Measurements from ENCODE around the gene CDH5. TPM values are rescaled to one million over a fixed set of nuclear protein-coding genes. Genes with fewer than 3 reads are reported as not detected.

Gene CDH5
- total and polyA plus RNA-seq, 2 of the 13 experiments (the other 11 are each of a cell fraction or from before 2014, with no cell fraction given) = 0.71 to 1.1 TPM

DNA sequence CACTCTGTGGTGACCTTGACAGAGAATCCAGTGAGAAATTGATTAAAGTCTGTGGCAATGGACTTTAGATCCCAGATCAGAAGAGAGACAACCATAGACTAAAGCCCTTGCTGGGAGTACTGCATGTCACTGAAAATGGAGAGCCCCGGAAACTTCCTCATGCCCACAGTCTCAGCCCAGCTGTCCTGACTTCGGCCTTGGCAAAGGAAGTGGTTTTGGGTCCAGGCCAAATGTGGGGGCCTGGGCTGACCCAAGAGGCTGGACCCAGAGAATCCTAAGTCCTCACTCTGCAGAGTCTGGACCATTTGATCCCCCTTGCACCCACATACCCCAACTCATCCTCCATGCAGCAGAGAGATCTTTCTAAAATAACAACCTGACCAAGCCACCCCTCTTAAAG, 55.9 kb downstream of the CDH5 start:
- WGBS (ENCODE audit: low lambda C conversion rate) = 100% methylated on average over 1 of the region's 2 CpGs
- BruUV-seq (replicated peaks) = no TSS peak
- Histone ChIP-seq H3K27me3 (ENCODE audit: control insufficient read depth in 1 of 2, insufficient read depth in 2 of 2, low read length in 2 of 2) (peaks cover 11 to 66% of the 10 kb centered on the region in 2 experiments), H3K4me2 (ENCODE audit: low read depth, low read length) (no peak overlapping the region), H2AFZ (ENCODE audit: low read length) (no peak overlapping the region), H3K79me2 (ENCODE audit: insufficient read depth, low read length) (no peaks in the 10 kb centered on the region), H3K4me1 (ENCODE audit: insufficient read depth, low read length) (peaks cover 25% of the 10 kb centered on the region), H3K27ac (ENCODE audit: extremely low read length, insufficient read depth, low read length) (no peak overlapping the region), H3K9ac (ENCODE audit: insufficient read depth, low read depth, low read length) (no peak overlapping the region), H3K9me3 (ENCODE audit: low read length) (no peaks in the 10 kb centered on the region), H4K20me1 (ENCODE audit: insufficient read depth, low read length) (no peaks in the 10 kb centered on the region), H3K4me3 (replicated peaks in 1 of 3; ENCODE audit: insufficient read depth in 1 of 3, low read depth in 2 of 3, low read length in 3 of 3) (no peak overlapping the region), H3K36me3 (replicated peaks in 1 of 2; ENCODE audit: control insufficient read depth in 1 of 2, insufficient read depth in 2 of 2, low read length in 2 of 2) (no peaks in the 10 kb centered on the region)
- in situ Hi-C loops (cut with HindIII; ENCODE audit: extremely low pct_ligation_motif_present, low pct_unique_long_range_greater_than_20kb) (loop anchor here (25.0 kb wide), 1 partner anchor 440 kb away; no protein-coding TSS in a partner anchor), intact Hi-C loops (cut with micrococcal nuclease; ENCODE audit: unreplicated experiment) (no loop called here)
- DNase-seq (ENCODE audit: low spot score) (no peak), ATAC-seq (no peak), FAIRE-seq (no peak)
- CTCF ChIA-PET (ENCODE audit: low intra/inter-chr PET ratio, low total read pairs) = no interaction called here
- TF ChIP-seq ZNF263 (CRISPR knock-in tag; IDR thresholded peaks at IDR 0.05) (no peak), ZSCAN30 (CRISPR knock-in tag; IDR thresholded peaks at IDR 0.05) (no peak), XBP1 (CRISPR knock-in tag; IDR thresholded peaks at IDR 0.05) (no peak), SPEN (CRISPR knock-in tag; IDR thresholded peaks at IDR 0.05; ENCODE audit: low read depth) (no peak), ZNF546 (CRISPR knock-in tag; conservative IDR thresholded peaks at IDR 0.05) (no peak), GATAD1 (CRISPR knock-in tag; IDR thresholded peaks at IDR 0.05) (no peak), TEAD2 (CRISPR knock-in tag; IDR thresholded peaks at IDR 0.05) (no peak), SOX13 (IDR thresholded peaks at IDR 0.05) (no peak), SOX13 (CRISPR knock-in tag; conservative IDR thresholded peaks at IDR 0.05 in 1 of 2, IDR thresholded peaks at IDR 0.05 in 1 of 2) (no peak), ZHX1 (CRISPR knock-in tag; IDR thresholded peaks at IDR 0.05; ENCODE audit: low read depth) (no peak), ZNF619 (CRISPR knock-in tag; IDR thresholded peaks at IDR 0.05) (no peak), GPN1 (CRISPR knock-in tag; IDR thresholded peaks at IDR 0.05; ENCODE audit: borderline replicate concordance) (no peak)
- POLR2A ChIA-PET = interaction anchor here (1.0 kb wide), 1 partner anchor 11 kb away, joined by 5 read pairs; no protein-coding TSS in a partner anchor

Measured in HepG2 (cell line).